A549 (cell line): ENCODE measurements around the gene GABRR3. TPM values are rescaled to one million over a fixed set of nuclear protein-coding genes. Genes with fewer than 3 reads are reported as not detected.

Experiments used
- ATAC-seq, 2 experiments: fragments of 200-7000 bp in 1 of 2; fragments of >200 bp in 1 of 2; cut with Nextera tagmentation in 1 of 2; cut with Tn5 transposase in 1 of 2; 3 replicates each; pipeline versions ENCODE4 v1.8.0 to v1.9.1; 2018 to 2020; ENCODE audit warnings: mild to moderate bottlenecking in 1 of 2, moderate library complexity in 1 of 2
- CTCF ChIA-PET: fragments of 300-600 bp; sonication (Branson Sonifier 250); formaldehyde crosslinking; extraction: SDS; loops from one replicate; lab custom pipeline; 2021; ENCODE audit warnings: antibody characterized with exemption, inconsistent platforms; lab: Yijun Ruan, JAX
- POLR2A ChIA-PET: fragments of 350-600 bp; formaldehyde crosslinking; extraction: SDS; loops from one replicate; lab custom pipeline; 2021; ENCODE audit warnings: antibody characterized with exemption, inconsistent platforms; lab: Yijun Ruan, JAX
- DNase-seq, 2 experiments: peaks; one replicate each; pipeline versions ENCODE4 v3.0.0 to v3.0.0-alpha.2; 2011 to 2016; ENCODE audit warnings: low read depth in 1 of 2, low spot score in 1 of 2
- FAIRE-seq: peaks from 2 replicates; lab custom pipeline; 2011; peaks lifted over from hg19 to GRCh38; lab: Jason Lieb, UNC
- H3K27ac ChIP-seq, 2 experiments: fragments of >200 bp; sonication (Bioruptor Twin); formaldehyde crosslinking; 3 replicates each; pipeline ENCODE4 v1.5.1; 2016 to 2017
- H3K4me1 ChIP-seq: fragments of >200 bp; sonication (Bioruptor Twin); formaldehyde crosslinking; 3 replicates; pipeline ENCODE4 v1.6.1; 2016
- H3K4me2 ChIP-seq: fragments of >200 bp; sonication (Bioruptor Twin); formaldehyde crosslinking; 3 replicates; pipeline ENCODE4 v1.6.1; 2016
- H3K4me3 ChIP-seq: fragments of >200 bp; sonication (Bioruptor Twin); formaldehyde crosslinking; 3 replicates; pipeline ENCODE4 v1.5.1; 2016
- H3K9me3 ChIP-seq: fragments of >200 bp; sonication (Bioruptor Twin); formaldehyde crosslinking; 3 replicates; pipeline ENCODE4 v1.6.1; 2016
- BHLHE40 ChIP-seq: IDR thresholded peaks from 2 replicates; pipeline ENCODE4 v1.6.1; 2012; ENCODE audit warnings: low read depth, low read length, inconsistent platforms
- CBX2 ChIP-seq: fragments of 200-600 bp; sonication (generic); IDR thresholded peaks from 2 replicates; pipeline ENCODE4 v1.6.1; 2016; ENCODE audit warnings: low read depth, mild to moderate bottlenecking, borderline replicate concordance
- CBX8 ChIP-seq: fragments of 200-600 bp; sonication (generic); IDR thresholded peaks from 2 replicates; pipeline ENCODE4 v1.6.1; 2016
- CHD2 ChIP-seq: fragments of 150-350 bp; IDR thresholded peaks from 2 replicates; pipeline ENCODE4 v1.6.1; 2014; ENCODE audit warnings: low read length; ENCODE audit not compliant: partially characterized antibody
- EP300 ChIP-seq, 2 experiments: fragments of >200 bp; sonication (Bioruptor Twin); formaldehyde crosslinking; IDR thresholded peaks; 2 replicates in 1 of 2; 3 replicates in 1 of 2; pipeline ENCODE4 v1.6.1; 2016 to 2017
- FOSB ChIP-seq: fragments of 250-450 bp; sonication (Bioruptor Pico); IDR thresholded peaks from 2 replicates; pipeline ENCODE4 v1.5.0; 2020; ENCODE audit warnings: mild to moderate bottlenecking, moderate library complexity
- FOSL2 ChIP-seq, 2 experiments: fragments of 450-650 bp in 1 of 2; fragments of >200 bp in 1 of 2; sonication (Bioruptor Twin) in 1 of 2; formaldehyde crosslinking; IDR thresholded peaks; 2 replicates each; pipeline versions ENCODE4 v1.5.0 to v1.6.1; 2016 to 2020; ENCODE audit warnings: mild to moderate bottlenecking in 1 of 2, moderate library complexity in 1 of 2
- JUN ChIP-seq, 2 experiments: fragments of >200 bp; sonication (Bioruptor Twin); formaldehyde crosslinking; IDR thresholded peaks; 2 replicates in 1 of 2; 3 replicates in 1 of 2; pipeline ENCODE4 v1.6.1; 2016 to 2017
- KDM1A ChIP-seq: fragments of 200-600 bp; sonication (generic); IDR thresholded peaks from 2 replicates; pipeline ENCODE4 v1.6.1; 2016; ENCODE audit warnings: low read depth, mild to moderate bottlenecking
- MAZ ChIP-seq: fragments of 150-350 bp; IDR thresholded peaks from 2 replicates; pipeline ENCODE4 v1.6.1; 2014; ENCODE audit warnings: antibody characterized with exemption, low read depth, low read length, borderline replicate concordance
- MYC ChIP-seq: IDR thresholded peaks from 2 replicates; pipeline ENCODE4 v1.6.1; 2012; ENCODE audit warnings: mild to moderate bottlenecking, inconsistent platforms, low read length, improper control_type of control experiment, borderline replicate concordance
- PHF8 ChIP-seq: fragments of 200-600 bp; sonication (generic); IDR thresholded peaks from 2 replicates; pipeline ENCODE4 v1.6.1; 2016; ENCODE audit warnings: low read depth, mild to moderate bottlenecking, antibody characterized with exemption, moderate library complexity, borderline replicate concordance
- RARB ChIP-seq: fragments of 250-450 bp; sonication (Bioruptor Pico); IDR thresholded peaks from 2 replicates; pipeline ENCODE4 v1.8.0; 2021; ENCODE audit warnings: mild to moderate bottlenecking, moderate library complexity
- TFCP2L1 ChIP-seq: fragments of 250-450 bp; sonication (Bioruptor Pico); IDR thresholded peaks from 2 replicates; pipeline ENCODE4 v1.5.0; 2021; ENCODE audit warnings: mild to moderate bottlenecking
- ZNF302 ChIP-seq: fragments of 250-450 bp; sonication (Bioruptor Pico); IDR thresholded peaks from 2 replicates; pipeline ENCODE4 v1.9.0; 2021; ENCODE audit warnings: inconsistent platforms, mild to moderate bottlenecking, moderate library complexity
- WGBS: methylation state at CpG from one replicate; pipeline ENCODE4 v1.1.6; 2017; ENCODE audit errors: missing lambda C conversion rate; 5-methylcytosine and 5-hydroxymethylcytosine counted together
- polyA plus RNA-seq, 4 experiments: library from polyadenylated mRNA; depleted of rRNA in 3 of 4; stranded (reverse); fragments of >200 nt; fragmentation: RNase III in 1 of 4; extraction: RNeasy Plus Mini Kit Qiagen cat#74134 plus additional on column Dnase treatment in 1 of 4; gene quantifications; 2 replicates in 3 of 4; 3 replicates in 1 of 4; pipeline ENCODE4 v1.2.3, GENCODE V29; 2011 to 2017
- TF ChIP-seq, protein P1 (sequence below): IDR thresholded peaks from 2 replicates; pipeline ENCODE4 v1.6.1; 2012
- TF ChIP-seq, protein P2 (sequence below): fragments of 250-450 bp; sonication (Bioruptor Pico); IDR thresholded peaks from 2 replicates; pipeline ENCODE4 v1.5.0; 2021; ENCODE audit warnings: mild to moderate bottlenecking, moderate library complexity, borderline replicate concordance
- TF ChIP-seq, protein P3 (sequence below): fragments of 200-600 bp; sonication (generic); IDR thresholded peaks from 2 replicates; pipeline ENCODE4 v1.6.1; 2016; ENCODE audit warnings: antibody characterized with exemption, mild to moderate bottlenecking, moderate library complexity
- TF ChIP-seq, protein P4 (sequence below): fragments of 450-650 bp; IDR thresholded peaks from 2 replicates; pipeline ENCODE4 v1.6.1; 2014; ENCODE audit warnings: antibody characterized with exemption

The GABRR3 gene
- polyA plus RNA-seq, 2 of the 4 experiments (the other 2 are of a cell fraction): not detected

DNA sequence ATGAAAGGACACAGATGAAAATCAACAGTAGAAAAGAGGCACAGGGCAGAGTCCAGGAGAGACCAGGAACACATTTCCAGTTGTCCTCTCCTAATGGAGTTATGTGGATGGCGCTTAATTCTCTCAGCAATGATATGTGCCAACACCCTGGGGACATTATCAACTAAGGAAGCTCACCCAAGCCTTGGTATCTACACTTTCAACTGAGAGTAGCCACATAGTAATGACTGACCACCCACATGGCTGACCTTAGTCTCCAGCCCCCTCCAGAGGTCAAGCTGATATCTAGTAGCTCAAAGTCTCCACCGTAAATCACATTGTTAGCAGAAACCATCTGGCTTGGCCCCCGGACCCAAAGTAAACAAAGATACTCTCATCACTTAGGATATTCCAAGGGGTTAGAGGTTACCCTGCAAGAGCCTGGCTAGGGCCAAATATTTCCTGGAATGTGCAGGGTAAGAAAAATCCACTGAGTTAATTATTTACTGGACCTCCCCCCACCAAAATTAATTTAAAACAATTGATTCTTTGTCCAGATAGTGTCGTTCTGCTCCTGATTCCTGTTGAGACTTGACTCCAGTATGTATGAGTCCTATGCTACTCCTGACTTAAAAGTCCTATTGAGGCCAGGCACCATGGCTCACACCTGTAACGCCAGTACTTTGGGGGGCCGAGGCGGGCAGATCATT, 24.8 kb downstream of the GABRR3 start:
- FAIRE-seq: no peak
- no peak for ATAC-seq
- Histone ChIP-seq H3K27ac (no peak overlapping the region), H3K4me3 (no peak overlapping the region), H3K9me3 (no peaks in the 10 kb centered on the region; the same call in 2 of the 3 replicates), H3K4me2 (no peak overlapping the region), H3K4me1 (peaks cover 25% of the 10 kb centered on the region)
- TF ChIP-seq PHF8 (no peak), ZNF302 (CRISPR knock-in tag) (no peak), EP300 (IDR thresholded peaks at IDR 0.05) (no peak), TFCP2L1 (CRISPR knock-in tag) (no peak), FOSB (CRISPR knock-in tag) (no peak)
- TF ChIP-seq, protein P1, sequence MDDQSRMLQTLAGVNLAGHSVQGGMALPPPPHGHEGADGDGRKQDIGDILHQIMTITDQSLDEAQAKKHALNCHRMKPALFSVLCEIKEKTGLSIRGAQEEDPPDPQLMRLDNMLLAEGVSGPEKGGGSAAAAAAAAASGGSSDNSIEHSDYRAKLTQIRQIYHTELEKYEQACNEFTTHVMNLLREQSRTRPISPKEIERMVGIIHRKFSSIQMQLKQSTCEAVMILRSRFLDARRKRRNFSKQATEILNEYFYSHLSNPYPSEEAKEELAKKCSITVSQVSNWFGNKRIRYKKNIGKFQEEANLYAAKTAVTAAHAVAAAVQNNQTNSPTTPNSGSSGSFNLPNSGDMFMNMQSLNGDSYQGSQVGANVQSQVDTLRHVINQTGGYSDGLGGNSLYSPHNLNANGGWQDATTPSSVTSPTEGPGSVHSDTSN: no peak
- ChIA-PET CTCF (interaction anchor here (0.6 to 8.7 kb wide), 5 partner anchors 13 to 1736 kb away, joined by 3 to 101 read pairs (median 3); no protein-coding TSS in a partner anchor), POLR2A (no interaction called here)
- WGBS: 70% methylated on average over 7 of the region's 7 CpGs
- no peak for DNase-seq

DNA sequence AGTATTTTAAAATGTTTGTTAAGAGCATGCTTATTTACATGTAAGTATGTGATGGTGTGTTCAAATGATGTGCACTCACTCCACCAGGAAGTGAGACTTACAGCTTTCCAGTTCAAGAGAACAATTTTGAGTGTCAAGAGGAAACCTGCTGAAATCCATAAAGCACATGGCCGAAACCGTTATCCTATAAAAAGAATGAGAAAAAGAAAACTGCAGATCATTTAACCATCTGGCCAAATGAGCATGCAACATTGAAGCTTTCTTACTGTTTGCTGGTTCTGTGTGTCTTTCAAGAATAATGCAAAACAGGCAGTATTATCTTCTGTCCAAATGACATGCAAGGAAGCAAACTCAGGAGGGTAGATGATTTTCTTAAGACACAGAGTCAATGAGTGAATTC, 26.3 kb downstream of the GABRR3 start:
- H3K4me2 ChIP-seq: no peak overlapping the region
- H3K9me3 ChIP-seq: no peaks in the 10 kb centered on the region; the same call in 2 of the 3 replicates
- ChIA-PET POLR2A (no interaction called here), CTCF (interaction anchor here (8.7 kb wide), 1 partner anchor 14 kb away, joined by 101 read pairs; no protein-coding TSS in a partner anchor)
- ATAC-seq: no peak
- no peak for FAIRE-seq
- no peak overlapping the region for H3K4me3 ChIP-seq
- no peak overlapping the region for H3K27ac ChIP-seq
- TF ChIP-seq, protein P2, sequence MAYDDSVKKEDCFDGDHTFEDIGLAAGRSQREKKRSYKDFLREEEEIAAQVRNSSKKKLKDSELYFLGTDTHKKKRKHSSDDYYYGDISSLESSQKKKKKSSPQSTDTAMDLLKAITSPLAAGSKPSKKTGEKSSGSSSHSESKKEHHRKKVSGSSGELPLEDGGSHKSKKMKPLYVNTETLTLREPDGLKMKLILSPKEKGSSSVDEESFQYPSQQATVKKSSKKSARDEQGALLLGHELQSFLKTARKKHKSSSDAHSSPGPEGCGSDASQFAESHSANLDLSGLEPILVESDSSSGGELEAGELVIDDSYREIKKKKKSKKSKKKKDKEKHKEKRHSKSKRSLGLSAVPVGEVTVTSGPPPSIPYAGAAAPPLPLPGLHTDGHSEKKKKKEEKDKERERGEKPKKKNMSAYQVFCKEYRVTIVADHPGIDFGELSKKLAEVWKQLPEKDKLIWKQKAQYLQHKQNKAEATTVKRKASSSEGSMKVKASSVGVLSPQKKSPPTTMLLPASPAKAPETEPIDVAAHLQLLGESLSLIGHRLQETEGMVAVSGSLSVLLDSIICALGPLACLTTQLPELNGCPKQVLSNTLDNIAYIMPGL (CRISPR knock-in tag): no peak
- TF ChIP-seq, protein P3, sequence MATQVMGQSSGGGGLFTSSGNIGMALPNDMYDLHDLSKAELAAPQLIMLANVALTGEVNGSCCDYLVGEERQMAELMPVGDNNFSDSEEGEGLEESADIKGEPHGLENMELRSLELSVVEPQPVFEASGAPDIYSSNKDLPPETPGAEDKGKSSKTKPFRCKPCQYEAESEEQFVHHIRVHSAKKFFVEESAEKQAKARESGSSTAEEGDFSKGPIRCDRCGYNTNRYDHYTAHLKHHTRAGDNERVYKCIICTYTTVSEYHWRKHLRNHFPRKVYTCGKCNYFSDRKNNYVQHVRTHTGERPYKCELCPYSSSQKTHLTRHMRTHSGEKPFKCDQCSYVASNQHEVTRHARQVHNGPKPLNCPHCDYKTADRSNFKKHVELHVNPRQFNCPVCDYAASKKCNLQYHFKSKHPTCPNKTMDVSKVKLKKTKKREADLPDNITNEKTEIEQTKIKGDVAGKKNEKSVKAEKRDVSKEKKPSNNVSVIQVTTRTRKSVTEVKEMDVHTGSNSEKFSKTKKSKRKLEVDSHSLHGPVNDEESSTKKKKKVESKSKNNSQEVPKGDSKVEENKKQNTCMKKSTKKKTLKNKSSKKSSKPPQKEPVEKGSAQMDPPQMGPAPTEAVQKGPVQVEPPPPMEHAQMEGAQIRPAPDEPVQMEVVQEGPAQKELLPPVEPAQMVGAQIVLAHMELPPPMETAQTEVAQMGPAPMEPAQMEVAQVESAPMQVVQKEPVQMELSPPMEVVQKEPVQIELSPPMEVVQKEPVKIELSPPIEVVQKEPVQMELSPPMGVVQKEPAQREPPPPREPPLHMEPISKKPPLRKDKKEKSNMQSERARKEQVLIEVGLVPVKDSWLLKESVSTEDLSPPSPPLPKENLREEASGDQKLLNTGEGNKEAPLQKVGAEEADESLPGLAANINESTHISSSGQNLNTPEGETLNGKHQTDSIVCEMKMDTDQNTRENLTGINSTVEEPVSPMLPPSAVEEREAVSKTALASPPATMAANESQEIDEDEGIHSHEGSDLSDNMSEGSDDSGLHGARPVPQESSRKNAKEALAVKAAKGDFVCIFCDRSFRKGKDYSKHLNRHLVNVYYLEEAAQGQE: no peak
- no peak for TF ChIP-seq FOSL2 (IDR thresholded peaks at IDR 0.05)
- TF ChIP-seq FOSL2 (CRISPR knock-in tag; IDR thresholded peaks at IDR 0.05): no peak
- TF ChIP-seq RARB (CRISPR knock-in tag): no peak
- no peak for TF ChIP-seq KDM1A
- no peak for TF ChIP-seq MYC
- TF ChIP-seq JUN (IDR thresholded peaks at IDR 0.05): no peak
- no peak for TF ChIP-seq CBX8
- no peak for TF ChIP-seq BHLHE40
- no peak for TF ChIP-seq CHD2
- TF ChIP-seq CBX2: no peak
- no peak for TF ChIP-seq MAZ
- TF ChIP-seq, protein P4, sequence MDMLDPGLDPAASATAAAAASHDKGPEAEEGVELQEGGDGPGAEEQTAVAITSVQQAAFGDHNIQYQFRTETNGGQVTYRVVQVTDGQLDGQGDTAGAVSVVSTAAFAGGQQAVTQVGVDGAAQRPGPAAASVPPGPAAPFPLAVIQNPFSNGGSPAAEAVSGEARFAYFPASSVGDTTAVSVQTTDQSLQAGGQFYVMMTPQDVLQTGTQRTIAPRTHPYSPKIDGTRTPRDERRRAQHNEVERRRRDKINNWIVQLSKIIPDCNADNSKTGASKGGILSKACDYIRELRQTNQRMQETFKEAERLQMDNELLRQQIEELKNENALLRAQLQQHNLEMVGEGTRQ: no peak
- DNase-seq: no peak
- WGBS: 87% methylated on average over 2 of the region's 2 CpGs
- H3K4me1 ChIP-seq: peaks cover 19% of the 10 kb centered on the region
